GM12878 (cell line): Measurements from ENCODE around the gene ANGEL2. TPM values are rescaled to one million over a fixed set of nuclear protein-coding genes. Genes with fewer than 3 reads are reported as not detected.

Experiments used
- ATAC-seq: fragments of 200-7000 bp; cut with Tn5 transposase; 3 replicates; pipeline ENCODE4 v1.9.1; 2020; ENCODE audit warnings: mild to moderate bottlenecking, moderate library complexity
- BruUV-seq: library from RNA; stranded (reverse); fragments of 400-500 nt; replicated peaks from 2 replicates; lab custom pipeline; 2021; lab: Mats Ljungman, UMichigan
- CTCF ChIA-PET: fragments of 300-600 bp; sonication (Branson Sonifier 250); formaldehyde crosslinking; extraction: SDS; loops from one replicate; lab custom pipeline; 2021; ENCODE audit warnings: inconsistent platforms; lab: Yijun Ruan, JAX
- POLR2A ChIA-PET: fragments of 350-600 bp; formaldehyde crosslinking; extraction: SDS; loops from one replicate; lab custom pipeline; 2021; ENCODE audit warnings: inconsistent platforms; lab: Charles Lee
- RAD21 ChIA-PET: fragments of 300-600 bp; sonication (Branson Sonifier 250); formaldehyde crosslinking; loops from one replicate; lab custom pipeline; 2023; ENCODE audit warnings: antibody characterized with exemption; ENCODE audit not compliant: unreplicated experiment; lab: Charles Lee
- SMC1A ChIA-PET: fragments of 300-600 bp; sonication (Branson Sonifier 250); formaldehyde crosslinking; loops from one replicate; lab custom pipeline; 2023; ENCODE audit not compliant: unreplicated experiment, uncharacterized antibody; lab: Charles Lee
- DNase-seq: peaks from one replicate; pipeline ENCODE4 v3.0.0-alpha.2; 2011; ENCODE audit warnings: low read depth, low spot score
- FAIRE-seq: peaks from 3 replicates; lab custom pipeline; 2011; peaks lifted over from hg19 to GRCh38; lab: Jason Lieb, UNC
- H2AFZ ChIP-seq: 2 replicates; pipeline ENCODE4 v1.6.0; 2011; ENCODE audit warnings: low read depth, low read length, control low read depth; ENCODE audit not compliant: control insufficient read depth
- H3K27ac ChIP-seq: 2 replicates; pipeline ENCODE4 v1.5.1; 2011; ENCODE audit warnings: control low read depth; ENCODE audit not compliant: control insufficient read depth, insufficient read depth
- H3K27me3 ChIP-seq, 2 experiments: replicated peaks in 1 of 2; 2 replicates each; pipeline versions ENCODE4 v1.6.0 to v1.6.1; 2011; ENCODE audit warnings: low read length in 1 of 2; ENCODE audit not compliant: control insufficient read depth in 2 of 2, insufficient read depth in 2 of 2
- H3K36me3 ChIP-seq, 2 experiments: 2 replicates each; pipeline ENCODE4 v1.5.1; 2011; ENCODE audit warnings: low read length in 1 of 2; ENCODE audit not compliant: control insufficient read depth in 2 of 2, insufficient read depth in 2 of 2
- H3K4me1 ChIP-seq: 2 replicates; pipeline ENCODE4 v1.6.1; 2011; ENCODE audit warnings: mild to moderate bottlenecking, low read length, moderate library complexity, mixed read lengths; ENCODE audit not compliant: control insufficient read depth, insufficient read depth
- H3K4me2 ChIP-seq: 2 replicates; pipeline ENCODE4 v1.6.0; 2011; ENCODE audit warnings: control low read depth; ENCODE audit not compliant: control insufficient read depth, insufficient read depth
- H3K4me3 ChIP-seq: fragments of 200-600 bp; sonication (generic); 2 replicates; pipeline ENCODE4 v1.5.1; 2016
- H3K79me2 ChIP-seq: 2 replicates; pipeline ENCODE4 v1.6.0; 2011; ENCODE audit warnings: low read length; ENCODE audit not compliant: control insufficient read depth, insufficient read depth
- H3K9ac ChIP-seq: 2 replicates; pipeline ENCODE4 v1.8.0; 2011; ENCODE audit warnings: low read length, control low read depth, mixed read lengths; ENCODE audit not compliant: control insufficient read depth, insufficient read depth
- H3K9me3 ChIP-seq: replicated peaks from 3 replicates; pipeline ENCODE4 v1.5.1; 2011; ENCODE audit warnings: mild to moderate bottlenecking, low read length; ENCODE audit not compliant: control insufficient read depth, insufficient read depth
- H4K20me1 ChIP-seq: 2 replicates; pipeline ENCODE4 v1.6.0; 2011; ENCODE audit not compliant: control insufficient read depth, insufficient read depth
- HCFC1 ChIP-seq: fragments of 150-350 bp; IDR thresholded peaks from 2 replicates; pipeline ENCODE4 v1.6.1; 2014; ENCODE audit warnings: low read length
- MLLT1 ChIP-seq: fragments of 450-650 bp; IDR thresholded peaks from 2 replicates; pipeline ENCODE4 v1.6.1; 2016; ENCODE audit warnings: mild to moderate bottlenecking
- PKNOX1 ChIP-seq: fragments of 450-650 bp; IDR thresholded peaks from 2 replicates; pipeline ENCODE4 v1.6.1; 2016; ENCODE audit warnings: mild to moderate bottlenecking
- WGBS: methylation state at CpG from one replicate; pipeline ENCODE4 v1.1.6; 2016; ENCODE audit warnings: low lambda C conversion rate; ENCODE audit not compliant: insufficient replicate concordance, insufficient coverage; ENCODE audit errors: missing lambda C conversion rate; 5-methylcytosine and 5-hydroxymethylcytosine counted together
- in situ Hi-C: fragments of 300-500 bp; cut with MboI; formaldehyde crosslinking; loops from 9 replicates; pipeline ENCODE4 v1.14.3; 2018; ENCODE audit warnings: mixed read lengths
- intact Hi-C: fragments of 100-400 bp; cut with micrococcal nuclease; formaldehyde crosslinking; loops from one replicate; pipeline ENCODE4 v1.14.2; 2022; ENCODE audit not compliant: unreplicated experiment
- polyA plus RNA-seq, 11 experiments: library from polyadenylated mRNA; depleted of rRNA in 4 of 11; unstranded in 6 of 11; stranded (reverse) in 5 of 11; fragments of >200 nt; fragmentation: Nextera tagmentation in 4 of 11; fragmentation: Illumina TruSeq in 1 of 11; extraction: Ambion mirVana in 4 of 11; extraction: Trizol in 1 of 11; gene quantifications; 1 replicate in 1 of 11; 2 replicates in 10 of 11; pipeline versions ENCODE4 v1.2.1 to v1.2.3, GENCODE V29; 2011 to 2016; ENCODE audit warnings: inconsistent platforms in 2 of 11, missing spikeins in 2 of 11, low read depth in 1 of 11
- total RNA-seq, 4 experiments: library from RNA; depleted of rRNA in 3 of 4; stranded (reverse); fragments of >200 nt in 3 of 4; fragmentation: Illumina TruSeq in 1 of 4; extraction: Trizol in 1 of 4; gene quantifications; 2 replicates each; pipeline versions ENCODE4 v1.2.1 to v1.2.3, GENCODE V29; 2013 to 2021

The ANGEL2 gene
- total and polyA plus RNA-seq, 10 of the 15 experiments (the other 5 are each of a cell fraction or from before 2014, with no cell fraction given), result 6.3 to 53.9 (median 30.7) TPM

- intact Hi-C loops, result no loop called here
Observed at GRCh38 chr1:213055767-213056166, 40.1 kb upstream of the ANGEL2 start.

GRCh38 chr1:213054733-213055591 lies 39.3 kb upstream of the ANGEL2 start:
- Histone ChIP-seq H3K27ac (no peak overlapping the region), H3K9me3 (no peaks in the 10 kb centered on the region; the same call in 2 of the 3 replicates), H3K4me1 (peaks cover 6% of the 10 kb centered on the region; the same call in 1 of the 2 replicates), H3K4me2 (no peak overlapping the region), H2AFZ (no peak overlapping the region), H3K36me3 (no peaks in the 10 kb centered on the region), H3K79me2 (peaks cover 13% of the 10 kb centered on the region), H3K4me3 (no peak overlapping the region), H3K9ac (no peak overlapping the region), H4K20me1 (no peaks in the 10 kb centered on the region), H3K27me3 (no peaks in the 10 kb centered on the region)
- FAIRE-seq, result no peak
- CTCF ChIA-PET, result interaction anchor here (0.6 to 2.2 kb wide), 5 partner anchors 13 to 111 kb away, joined by 3 to 8 read pairs (median 3); no protein-coding TSS in a partner anchor
- no peak for ATAC-seq
- no peak for TF ChIP-seq MLLT1
- TF ChIP-seq PKNOX1, result peak; percentile 53
- BruUV-seq, result no TSS peak
- intact Hi-C loops, result no loop called here
- POLR2A ChIA-PET, result interaction anchor here (0.6 to 1.3 kb wide), 3 partner anchors 13 to 43 kb away, joined by 3 to 5 read pairs (median 4); no protein-coding TSS in a partner anchor
- RAD21 ChIA-PET, result interaction anchor here (0.7 to 1.5 kb wide), 5 partner anchors 13 to 76 kb away, joined by 3 to 4 read pairs (median 3); no protein-coding TSS in a partner anchor
- in situ Hi-C loops, result no loop called here
- SMC1A ChIA-PET, result interaction anchor here (1.0 to 2.3 kb wide), 8 partner anchors 12 to 263 kb away, joined by 3 to 13 read pairs (median 6); partner anchors contain the start of genes NSL1 and TATDN3
- no peak for DNase-seq

More at GRCh38 chr1:213055767-213056166, 40.1 kb upstream of the ANGEL2 start:
- H3K9ac ChIP-seq, result no peak overlapping the region
- no peaks in the 10 kb centered on the region for H4K20me1 ChIP-seq
- DNase-seq (no peak), FAIRE-seq (no peak)
- ChIA-PET RAD21 (interaction anchor here (0.7 to 1.5 kb wide), 5 partner anchors 13 to 76 kb away, joined by 3 to 4 read pairs (median 3); no protein-coding TSS in a partner anchor), CTCF (interaction anchor here (0.9 to 2.2 kb wide), 4 partner anchors 13 to 19 kb away, joined by 3 to 8 read pairs (median 6); no protein-coding TSS in a partner anchor)
- no peaks in the 10 kb centered on the region for H3K27me3 ChIP-seq
- H3K9me3 ChIP-seq, result no peaks in the 10 kb centered on the region
- no peak overlapping the region for H3K4me3 ChIP-seq
- peaks cover 13% of the 10 kb centered on the region for H3K79me2 ChIP-seq
- no peak overlapping the region for H3K4me2 ChIP-seq
- peaks cover 6% of the 10 kb centered on the region; the same call in 1 of the 2 replicates for H3K4me1 ChIP-seq
- no peak overlapping the region for H3K27ac ChIP-seq
- no peak overlapping the region for H2AFZ ChIP-seq
- no peak for TF ChIP-seq HCFC1
- TF ChIP-seq, all 136 proteins: peak for 0
- ATAC-seq, result no peak
- no TSS peak for BruUV-seq
- ChIA-PET SMC1A (interaction anchor here (1.0 to 2.3 kb wide), 8 partner anchors 11 to 264 kb away, joined by 3 to 13 read pairs (median 6); partner anchors contain the start of genes NSL1 and TATDN3), POLR2A (interaction anchor here (0.6 to 1.3 kb wide), 4 partner anchors 12 to 44 kb away, joined by 3 to 5 read pairs (median 4); no protein-coding TSS in a partner anchor)
- in situ Hi-C loops, result no loop called here
- WGBS, result 100% methylated on average over 3 of the region's 3 CpGs
- H3K36me3 ChIP-seq, result no peaks in the 10 kb centered on the region
